Activated naive CD4-positive, alpha-beta T cell treated with anti-CD3 and anti-CD28 coated beads, Interleukin-2, amount 50 U/mL, for 72 hours (primary cell): ENCODE measurements around the gene NR6A1. TPM values are rescaled to one million over a fixed set of nuclear protein-coding genes. Genes with fewer than 3 reads are reported as not detected.

Source experiments
- ATAC-seq, 2 donors: fragments of 150-1000 bp; cut with Tn5 transposase; 2 replicates each; pipeline ENCODE4 v1.10.0; 2021; ENCODE audit warnings: mild to moderate bottlenecking in 2 of 2, moderate library complexity in 2 of 2
- DNase-seq, 2 donors: peaks; one replicate each; pipeline ENCODE4 v3.0.0; 2021 to 2022; ENCODE audit warnings: low spot score in 2 of 2
- H3K27ac Mint-ChIP-seq, 2 donors: one replicate each; pipeline ENCODE4 v1.8.0; 2022; ENCODE audit warnings: mild to moderate bottlenecking in 2 of 2, mixed read lengths in 2 of 2
- H3K36me3 Mint-ChIP-seq, 2 donors: one replicate each; pipeline ENCODE4 v1.8.0; 2022; ENCODE audit warnings: mixed read lengths in 2 of 2
- H3K9me3 Mint-ChIP-seq, 2 donors: one replicate each; pipeline ENCODE4 v1.8.0; 2022; ENCODE audit warnings: mixed read lengths in 2 of 2
- total RNA-seq, 2 donors: library from RNA; stranded (reverse); gene quantifications; one replicate each; pipeline ENCODE4 v1.2.3, GENCODE V29; 2022

Gene NR6A1
- total RNA-seq, 2 donors from 2014 or later = 0.58 to 0.84 TPM

- DNase-seq (no peak), ATAC-seq (no peak)
- no peaks in the 10 kb centered on the region for H3K9me3 Mint-ChIP-seq
- no peaks in the 10 kb centered on the region for H3K36me3 Mint-ChIP-seq
- no peak overlapping the region for H3K27ac Mint-ChIP-seq
Observed at GRCh38 chr9:124576751-124577150, 194.4 kb downstream of the NR6A1 start.

- Mint-ChIP-seq H3K36me3 (no peaks in the 10 kb centered on the region), H3K9me3 (no peaks in the 10 kb centered on the region), H3K27ac (no peak overlapping the region)
- DNase-seq (no peak), ATAC-seq (peak; percentile 44 to 91)
Observed at GRCh38 chr9:124574534-124575375, 196.4 kb downstream of the NR6A1 start.

DNA sequence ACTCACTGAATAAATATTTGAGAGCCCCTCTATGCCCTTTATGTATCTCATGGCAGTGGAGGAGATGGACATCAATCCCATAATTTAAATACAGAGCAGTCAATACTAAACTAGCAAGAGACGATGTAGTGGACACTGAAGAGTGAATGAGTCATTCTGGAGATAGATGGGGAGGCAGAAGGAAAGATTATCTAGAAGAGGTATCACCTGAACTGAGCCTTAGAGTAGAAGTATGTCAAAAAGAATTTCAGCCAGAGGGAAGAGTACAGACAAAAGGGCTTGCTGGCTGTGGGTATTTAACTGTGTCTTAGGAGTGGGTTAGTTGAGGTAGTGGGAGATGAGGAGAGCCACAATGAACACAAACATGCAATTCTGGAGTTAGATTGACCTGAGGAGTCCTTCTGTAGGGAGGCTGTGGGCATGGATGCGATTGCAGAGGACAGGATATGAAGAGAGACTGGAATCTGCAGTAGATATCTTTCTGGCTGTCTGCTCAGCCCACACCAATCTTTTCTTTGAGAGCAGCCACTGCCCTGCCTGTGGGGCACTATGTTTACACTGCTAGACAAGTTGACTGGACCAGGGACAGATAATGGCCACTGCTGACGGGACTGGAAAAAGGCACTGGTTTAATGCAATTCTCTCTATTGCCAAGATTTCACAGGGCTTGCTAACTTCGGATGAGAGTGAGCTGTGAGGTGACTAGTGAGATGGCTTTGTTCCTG, 200.0 kb downstream of the NR6A1 start:
- ATAC-seq (no peak), DNase-seq (no peak)
- Mint-ChIP-seq H3K36me3 (no peaks in the 10 kb centered on the region), H3K9me3 (no peaks in the 10 kb centered on the region), H3K27ac (no peak overlapping the region)

DNA sequence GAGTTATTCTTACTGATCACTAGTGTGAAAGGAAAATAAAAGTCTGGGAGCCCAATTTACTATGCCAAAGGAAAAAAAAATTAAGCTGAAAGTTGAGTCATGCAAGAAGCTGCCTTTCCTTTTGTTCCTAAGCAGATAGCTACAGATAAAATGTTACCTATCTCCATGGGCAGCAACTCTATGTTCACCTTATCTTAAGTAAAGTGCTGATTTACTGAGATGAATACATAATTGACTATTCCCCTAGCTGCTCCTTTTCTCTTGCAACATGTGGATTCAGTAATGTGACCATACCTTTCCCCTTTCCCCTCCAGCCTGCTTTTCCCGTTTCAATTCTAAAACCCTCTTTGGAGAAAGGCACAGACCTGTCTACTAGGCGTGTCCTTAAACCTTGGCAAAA, 201.2 kb downstream of the NR6A1 start:
- H3K36me3 Mint-ChIP-seq = no peaks in the 10 kb centered on the region
- H3K9me3 Mint-ChIP-seq = no peaks in the 10 kb centered on the region
- DNase-seq (no peak), ATAC-seq (no peak)
- no peak overlapping the region for H3K27ac Mint-ChIP-seq

GRCh38 chr9:124567362-124567761, 203.7 kb downstream of the NR6A1 start:
- Mint-ChIP-seq H3K36me3 (no peaks in the 10 kb centered on the region), H3K27ac (no peak overlapping the region), H3K9me3 (no peaks in the 10 kb centered on the region)
- ATAC-seq (no peak), DNase-seq (no peak)

- ATAC-seq (no peak), DNase-seq (no peak)
- H3K27ac Mint-ChIP-seq = no peak overlapping the region
- no peaks in the 10 kb centered on the region for H3K9me3 Mint-ChIP-seq
- H3K36me3 Mint-ChIP-seq = no peaks in the 10 kb centered on the region
Observed at GRCh38 chr9:124562328-124562727, 208.8 kb downstream of the NR6A1 start.

GRCh38 chr9:124559871-124560270, 211.2 kb downstream of the NR6A1 start:
- DNase-seq = no peak

DNA sequence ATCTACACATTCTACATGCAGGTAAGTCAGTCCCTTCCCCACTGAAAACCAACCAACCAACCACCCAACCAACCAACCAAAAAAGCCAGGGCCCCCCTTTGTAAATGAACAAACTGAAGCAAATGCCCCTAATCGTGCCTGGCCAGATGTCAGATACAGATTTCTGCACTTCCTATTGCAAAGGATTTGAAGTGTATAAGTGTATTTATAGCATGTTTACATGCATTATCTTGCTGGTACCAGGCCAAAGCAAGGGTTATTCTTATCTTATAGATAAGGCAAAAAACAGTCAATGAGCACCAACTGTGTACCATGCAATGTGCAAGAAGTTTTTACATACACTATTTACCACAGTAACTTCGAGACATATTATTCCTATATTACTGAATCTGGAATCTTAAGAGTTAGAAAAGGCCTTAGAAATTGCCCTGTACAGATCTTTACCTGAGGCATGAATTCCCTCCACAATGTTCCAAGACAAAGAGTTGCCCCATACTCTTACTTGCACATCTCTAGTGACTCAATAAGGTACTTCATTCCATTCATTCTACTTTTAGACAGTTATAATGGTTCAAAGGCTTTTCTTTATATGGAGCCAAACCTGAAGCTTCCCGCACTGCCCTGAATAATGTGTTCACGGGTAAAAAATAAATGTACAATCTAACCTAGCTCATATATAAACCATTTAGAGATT, 212.2 kb downstream of the NR6A1 start:
- DNase-seq (no peak), ATAC-seq (no peak)
- Mint-ChIP-seq H3K27ac (no peak overlapping the region), H3K9me3 (no peaks in the 10 kb centered on the region), H3K36me3 (no peaks in the 10 kb centered on the region)

More at GRCh38 chr9:124559871-124560270, 211.2 kb downstream of the NR6A1 start:
- no peaks in the 10 kb centered on the region for H3K36me3 Mint-ChIP-seq
- no peak overlapping the region for H3K27ac Mint-ChIP-seq
- H3K9me3 Mint-ChIP-seq = no peaks in the 10 kb centered on the region
- no peak for ATAC-seq

DNA sequence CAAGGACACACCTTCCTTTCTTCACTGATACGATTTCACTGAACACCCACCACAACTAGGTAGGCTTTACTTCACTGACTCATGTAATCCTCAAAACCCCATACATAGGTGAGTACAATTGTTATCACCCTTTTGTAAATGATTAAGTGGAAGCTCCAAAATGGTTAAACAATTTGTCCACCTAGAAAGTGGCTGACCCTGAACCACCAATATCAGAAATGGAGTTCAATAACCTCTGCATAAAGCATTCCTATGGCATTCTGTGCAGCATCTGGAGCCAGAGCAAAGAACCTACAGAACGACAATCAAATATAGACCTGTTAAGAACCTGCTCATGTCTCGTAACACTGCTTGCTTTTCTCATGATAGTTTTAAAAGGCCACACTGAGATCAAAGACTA, 213.2 kb downstream of the NR6A1 start:
- Mint-ChIP-seq H3K27ac (no peak overlapping the region), H3K9me3 (no peaks in the 10 kb centered on the region), H3K36me3 (no peaks in the 10 kb centered on the region)
- DNase-seq = no peak
- ATAC-seq = no peak

DNA sequence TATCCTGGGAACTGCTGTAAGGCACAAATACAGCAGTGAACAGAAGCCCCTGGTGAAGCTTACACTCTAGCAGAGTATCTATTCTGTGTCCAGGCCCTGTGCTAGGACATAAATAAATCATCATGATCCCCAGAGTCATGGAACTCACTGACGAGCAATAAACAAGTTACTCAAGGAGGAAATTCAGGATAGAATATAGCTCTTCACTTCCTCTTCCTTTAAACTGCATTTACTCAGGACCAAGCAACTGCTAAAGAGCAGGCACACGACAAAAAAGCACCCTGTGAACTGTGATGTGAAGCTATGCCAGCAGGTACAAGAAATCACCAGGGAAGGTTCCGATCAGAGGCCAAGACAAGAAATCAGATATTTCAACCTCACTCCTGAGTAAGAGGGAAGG, 216.1 kb downstream of the NR6A1 start:
- ATAC-seq (no peak), DNase-seq (no peak)
- Mint-ChIP-seq H3K36me3 (no peaks in the 10 kb centered on the region), H3K9me3 (no peaks in the 10 kb centered on the region), H3K27ac (no peak overlapping the region)

DNA sequence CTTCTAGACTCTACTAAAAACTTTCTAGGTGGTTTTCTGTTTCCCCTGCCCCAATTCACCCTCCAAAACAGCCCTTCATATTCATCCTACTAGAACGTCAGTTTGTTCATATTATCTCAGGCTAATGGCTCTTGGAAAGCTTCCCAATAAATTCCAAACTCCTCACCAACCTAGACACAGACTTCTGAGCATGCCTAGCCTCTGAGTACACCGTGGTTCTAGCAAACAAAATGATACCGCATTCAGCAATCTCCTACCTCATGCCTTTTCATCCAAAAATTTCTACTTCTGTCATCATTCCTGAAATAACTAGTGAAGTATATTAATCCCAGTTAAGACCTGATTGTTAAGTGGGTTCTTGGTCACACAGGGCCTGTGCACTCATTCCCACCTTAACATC, 217.4 kb downstream of the NR6A1 start:
- no peak for DNase-seq
- H3K27ac Mint-ChIP-seq = no peak overlapping the region
- ATAC-seq = no peak
- H3K9me3 Mint-ChIP-seq = no peaks in the 10 kb centered on the region
- H3K36me3 Mint-ChIP-seq = no peaks in the 10 kb centered on the region

GRCh38 chr9:124552273-124552605, 218.9 kb downstream of the NR6A1 start:
- DNase-seq = no peak
- H3K9me3 Mint-ChIP-seq = no peaks in the 10 kb centered on the region
- H3K27ac Mint-ChIP-seq = no peak overlapping the region
- H3K36me3 Mint-ChIP-seq = no peaks in the 10 kb centered on the region
- no peak for ATAC-seq

DNA sequence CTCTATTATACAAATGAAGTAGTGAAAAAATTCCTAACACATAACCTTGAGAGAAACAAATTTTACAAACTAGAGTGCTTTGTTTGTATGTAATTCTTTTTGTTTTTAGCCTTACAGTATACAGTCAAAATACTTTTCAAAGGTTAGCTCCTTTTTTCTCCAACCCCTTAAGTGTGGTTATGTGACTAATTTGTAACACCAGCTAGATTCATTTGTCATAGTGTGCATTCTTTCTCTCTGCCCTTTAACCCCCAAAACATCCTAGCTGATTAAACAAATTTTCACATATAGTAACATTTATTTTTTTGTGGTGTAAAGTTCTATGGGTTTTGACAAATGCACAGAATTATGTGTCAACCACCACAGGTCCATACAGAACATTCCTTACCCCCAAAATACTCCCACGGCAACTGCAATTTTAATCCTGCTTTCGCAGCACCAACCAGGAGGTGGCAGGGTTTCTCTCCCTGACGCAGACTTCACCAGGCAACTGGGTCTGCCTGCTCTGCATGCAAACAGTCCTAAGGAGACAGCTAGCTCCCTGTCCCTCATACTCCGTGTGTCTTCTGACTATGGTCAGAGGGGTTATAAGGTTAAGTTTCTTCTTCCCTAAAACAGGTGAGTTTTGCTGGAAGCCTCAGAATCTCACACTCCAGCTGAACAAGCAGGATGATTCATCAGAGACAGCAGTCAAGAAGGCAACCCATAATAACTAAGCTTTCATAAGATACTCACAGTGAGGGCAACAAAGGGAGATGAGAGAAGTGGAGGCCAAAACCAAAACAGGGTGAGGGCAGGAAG, 219.4 kb downstream of the NR6A1 start:
- Mint-ChIP-seq H3K36me3 (no peaks in the 10 kb centered on the region), H3K9me3 (no peaks in the 10 kb centered on the region), H3K27ac (no peak overlapping the region)
- DNase-seq (peak in 1 of 2 donors; percentile 51), ATAC-seq (peak; percentile 85 to 89)

DNA sequence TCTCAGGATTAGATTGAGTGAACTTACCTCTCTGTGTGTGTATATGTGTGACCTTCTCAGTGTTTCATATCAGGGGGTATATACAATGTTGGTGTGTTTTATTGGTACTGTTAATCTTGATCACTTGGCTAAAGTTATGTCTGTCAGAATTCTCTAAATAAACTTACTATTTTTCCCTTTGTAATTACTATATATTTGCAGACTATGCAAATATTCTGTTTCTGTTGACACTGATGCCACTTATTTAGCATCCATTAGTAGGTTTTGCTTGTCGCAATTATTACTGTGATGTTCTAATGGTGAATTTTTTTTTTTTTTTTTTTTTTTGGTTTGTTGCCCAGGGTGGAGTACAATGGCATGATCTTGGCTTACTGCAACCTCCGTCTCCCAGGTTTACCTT, 221.0 kb downstream of the NR6A1 start:
- no peak overlapping the region for H3K27ac Mint-ChIP-seq
- DNase-seq (no peak), ATAC-seq (no peak)
- H3K9me3 Mint-ChIP-seq = no peaks in the 10 kb centered on the region
- H3K36me3 Mint-ChIP-seq = no peaks in the 10 kb centered on the region

DNA sequence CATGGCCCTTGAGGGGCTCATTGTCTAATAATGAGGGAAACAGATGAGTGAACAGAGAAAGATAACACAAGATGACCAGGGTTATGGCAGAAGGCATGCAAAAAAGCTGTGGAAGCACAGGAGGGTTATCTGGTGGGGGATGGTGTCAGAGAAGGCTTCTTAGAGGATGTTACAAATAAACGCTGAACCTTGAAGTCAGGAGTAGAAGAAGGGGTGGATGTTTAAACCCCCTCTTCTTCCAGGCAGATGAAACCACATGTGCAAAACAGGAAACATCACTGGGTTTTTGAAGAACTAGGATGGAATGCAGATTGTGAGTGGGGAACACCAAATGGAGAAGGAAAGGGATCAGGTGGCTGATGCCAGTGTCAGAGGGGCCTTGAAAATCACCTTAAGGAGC, 222.1 kb downstream of the NR6A1 start:
- no peak for DNase-seq
- no peaks in the 10 kb centered on the region for H3K36me3 Mint-ChIP-seq
- no peaks in the 10 kb centered on the region for H3K9me3 Mint-ChIP-seq
- no peak overlapping the region for H3K27ac Mint-ChIP-seq
- ATAC-seq = no peak

GRCh38 chr9:124544535-124544934, 226.6 kb downstream of the NR6A1 start:
- ATAC-seq (no peak), DNase-seq (no peak)
- H3K27ac Mint-ChIP-seq = no peak overlapping the region
- H3K9me3 Mint-ChIP-seq = no peaks in the 10 kb centered on the region
- H3K36me3 Mint-ChIP-seq = no peaks in the 10 kb centered on the region

- DNase-seq (no peak), ATAC-seq (no peak)
- Mint-ChIP-seq H3K36me3 (no peaks in the 10 kb centered on the region), H3K27ac (no peak overlapping the region), H3K9me3 (no peaks in the 10 kb centered on the region)
Observed at GRCh38 chr9:124541824-124542223, 229.3 kb downstream of the NR6A1 start.
